ENCODE data around the gene CDH4.

DNA sequence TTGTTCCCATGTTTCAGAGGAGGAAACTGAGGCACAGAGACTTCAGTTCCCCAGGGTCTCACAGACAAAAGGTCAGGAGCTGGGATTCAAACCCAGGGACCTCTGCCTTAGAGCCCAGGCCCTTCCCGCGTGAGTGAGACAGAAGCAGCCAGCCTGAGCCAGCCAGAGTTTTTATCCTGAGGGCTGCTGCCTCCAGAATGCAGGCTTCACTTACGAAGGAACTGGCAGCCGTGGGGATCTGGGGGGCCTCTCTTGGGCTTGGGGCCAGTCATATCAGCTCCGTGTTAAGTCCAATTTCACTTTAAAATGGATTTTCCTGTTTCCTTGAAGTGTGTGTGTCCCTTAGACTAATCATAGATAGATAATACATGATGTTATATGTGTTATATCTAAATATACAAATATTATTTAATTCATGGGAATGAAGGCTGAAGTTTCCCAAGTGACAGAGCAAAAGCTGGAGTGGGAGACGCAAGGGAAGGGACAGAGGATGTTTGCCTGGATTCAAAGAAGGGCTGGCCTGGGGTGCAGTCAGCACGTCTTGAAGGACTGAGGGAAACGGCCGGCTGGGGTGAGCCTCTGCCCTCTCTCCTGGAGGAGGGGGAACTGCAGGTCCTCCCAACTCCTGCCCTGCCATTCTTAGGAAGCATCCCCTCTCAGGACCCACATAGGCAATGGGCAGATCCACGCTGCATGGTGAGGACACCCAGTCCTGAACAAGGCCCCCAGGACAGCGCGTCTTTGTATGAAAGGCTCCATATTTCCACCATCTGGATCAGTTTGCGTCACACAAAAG is 320.1 kb downstream of the CDH4 start:
- TF ChIP-seq, protein P1, sequence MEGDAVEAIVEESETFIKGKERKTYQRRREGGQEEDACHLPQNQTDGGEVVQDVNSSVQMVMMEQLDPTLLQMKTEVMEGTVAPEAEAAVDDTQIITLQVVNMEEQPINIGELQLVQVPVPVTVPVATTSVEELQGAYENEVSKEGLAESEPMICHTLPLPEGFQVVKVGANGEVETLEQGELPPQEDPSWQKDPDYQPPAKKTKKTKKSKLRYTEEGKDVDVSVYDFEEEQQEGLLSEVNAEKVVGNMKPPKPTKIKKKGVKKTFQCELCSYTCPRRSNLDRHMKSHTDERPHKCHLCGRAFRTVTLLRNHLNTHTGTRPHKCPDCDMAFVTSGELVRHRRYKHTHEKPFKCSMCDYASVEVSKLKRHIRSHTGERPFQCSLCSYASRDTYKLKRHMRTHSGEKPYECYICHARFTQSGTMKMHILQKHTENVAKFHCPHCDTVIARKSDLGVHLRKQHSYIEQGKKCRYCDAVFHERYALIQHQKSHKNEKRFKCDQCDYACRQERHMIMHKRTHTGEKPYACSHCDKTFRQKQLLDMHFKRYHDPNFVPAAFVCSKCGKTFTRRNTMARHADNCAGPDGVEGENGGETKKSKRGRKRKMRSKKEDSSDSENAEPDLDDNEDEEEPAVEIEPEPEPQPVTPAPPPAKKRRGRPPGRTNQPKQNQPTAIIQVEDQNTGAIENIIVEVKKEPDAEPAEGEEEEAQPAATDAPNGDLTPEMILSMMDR (IDR thresholded peaks at IDR 0.05) = no peak
- no peak for TF ChIP-seq POLR2A (IDR thresholded peaks at IDR 0.05)

All from ovary (tissue), 3 donors.